HEK293 (cell line): ENCODE measurements around the gene CREBL2.

Experiments
- CTCF ChIP-seq: fragments of 450-650 bp; formaldehyde crosslinking; IDR thresholded peaks from 2 replicates; pipeline ENCODE4 v1.5.1; 2016; ENCODE audit warnings: missing biosample characterization, missing genetic modification characterization
- KLF7 ChIP-seq: fragments of 450-650 bp; formaldehyde crosslinking; IDR thresholded peaks from 2 replicates; pipeline ENCODE4 v1.5.1; 2016; ENCODE audit warnings: missing biosample characterization, missing genetic modification characterization, borderline replicate concordance
- PRDM4 ChIP-seq: fragments of 450-650 bp; formaldehyde crosslinking; IDR thresholded peaks from 2 replicates; pipeline ENCODE4 v1.5.1; 2017; ENCODE audit warnings: missing biosample characterization, missing genetic modification characterization
- TCF7L2 ChIP-seq: IDR thresholded peaks from 2 replicates; pipeline ENCODE4 v1.6.1; 2011; ENCODE audit warnings: low read depth, mild to moderate bottlenecking, inconsistent platforms, low read length, moderate library complexity, borderline replicate concordance
- ZNF2 ChIP-seq: fragments of 450-650 bp; formaldehyde crosslinking; IDR thresholded peaks from 2 replicates; pipeline ENCODE4 v1.5.1; 2016; ENCODE audit warnings: missing biosample characterization, missing genetic modification characterization
- ZNF292 ChIP-seq: fragments of 450-650 bp; formaldehyde crosslinking; IDR thresholded peaks from 2 replicates; pipeline ENCODE4 v1.5.1; 2016; ENCODE audit warnings: low read depth, missing biosample characterization, missing genetic modification characterization, borderline replicate concordance
- ZNF350 ChIP-seq: fragments of 450-650 bp; formaldehyde crosslinking; IDR thresholded peaks from 2 replicates; pipeline ENCODE4 v1.5.0; 2017; ENCODE audit warnings: missing biosample characterization, mild to moderate bottlenecking, missing genetic modification characterization
- TF ChIP-seq, protein P1 (sequence below): fragments of 450-650 bp; formaldehyde crosslinking; IDR thresholded peaks from 2 replicates; pipeline ENCODE4 v1.5.1; 2016; ENCODE audit warnings: missing biosample characterization, missing genetic modification characterization
- TF ChIP-seq, protein P2 (sequence below): fragments of 450-650 bp; formaldehyde crosslinking; optimal IDR thresholded peaks from 2 replicates; pipeline ENCODE3; 2016; ENCODE audit warnings: missing biosample characterization, mild to moderate bottlenecking, missing genetic modification characterization
- TF ChIP-seq, protein P3 (sequence below): fragments of 450-650 bp; formaldehyde crosslinking; IDR thresholded peaks from 2 replicates; pipeline ENCODE4 v1.5.1; 2016; ENCODE audit warnings: missing biosample characterization, missing genetic modification characterization

DNA sequence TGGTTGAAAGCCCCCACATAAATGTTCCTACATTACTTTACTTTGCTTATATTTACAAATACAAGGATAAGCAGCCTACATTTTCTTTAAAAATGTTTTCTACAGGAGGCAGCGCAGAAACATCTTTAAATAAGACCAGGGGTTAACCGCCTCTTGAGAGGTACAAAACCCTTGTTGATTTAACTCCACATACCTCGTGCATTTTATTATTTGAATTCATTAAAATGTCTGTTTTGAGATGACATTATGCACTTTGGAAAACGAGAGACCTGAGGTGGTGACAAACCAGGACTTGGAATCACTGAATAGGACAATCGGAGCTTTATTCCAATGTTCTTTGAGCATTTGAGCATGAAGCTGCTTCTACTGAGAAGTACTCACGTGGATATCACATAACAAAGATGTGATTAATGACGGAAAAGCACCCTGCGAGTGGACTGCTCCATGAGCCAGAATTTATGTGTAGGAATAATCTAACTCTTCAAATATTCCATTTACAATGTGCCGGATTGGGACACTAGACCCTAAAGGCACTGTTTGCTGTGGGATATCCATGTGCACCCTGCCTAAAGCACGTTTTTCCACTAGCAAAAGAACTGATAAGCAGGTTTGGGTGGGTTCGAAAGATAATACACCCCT, 48.3 kb upstream of the CREBL2 start:
- TF ChIP-seq ZNF2, result no peak
- TF ChIP-seq ZNF350, result no peak
- no peak for TF ChIP-seq ZNF292
- no peak for TF ChIP-seq CTCF (tag by site-specific recombination)
- no peak for TF ChIP-seq TCF7L2
- TF ChIP-seq KLF7, result no peak
- TF ChIP-seq PRDM4, result no peak
- TF ChIP-seq, protein P1, sequence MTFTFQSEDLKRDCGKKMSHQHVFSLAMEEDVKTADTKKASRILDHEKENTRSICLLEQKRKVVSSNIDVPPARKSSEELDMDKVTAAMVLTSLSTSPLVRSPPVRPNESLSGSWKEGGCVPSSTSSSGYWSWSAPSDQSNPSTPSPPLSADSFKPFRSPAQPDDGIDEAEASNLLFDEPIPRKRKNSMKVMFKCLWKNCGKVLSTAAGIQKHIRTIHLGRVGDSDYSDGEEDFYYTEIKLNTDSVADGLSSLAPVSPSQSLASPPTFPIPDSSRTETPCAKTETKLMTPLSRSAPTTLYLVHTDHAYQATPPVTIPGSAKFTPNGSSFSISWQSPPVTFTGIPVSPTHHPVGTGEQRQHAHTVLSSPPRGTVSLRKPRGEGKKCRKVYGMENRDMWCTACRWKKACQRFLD (tag by site-specific recombination), result no peak
- TF ChIP-seq, protein P2, sequence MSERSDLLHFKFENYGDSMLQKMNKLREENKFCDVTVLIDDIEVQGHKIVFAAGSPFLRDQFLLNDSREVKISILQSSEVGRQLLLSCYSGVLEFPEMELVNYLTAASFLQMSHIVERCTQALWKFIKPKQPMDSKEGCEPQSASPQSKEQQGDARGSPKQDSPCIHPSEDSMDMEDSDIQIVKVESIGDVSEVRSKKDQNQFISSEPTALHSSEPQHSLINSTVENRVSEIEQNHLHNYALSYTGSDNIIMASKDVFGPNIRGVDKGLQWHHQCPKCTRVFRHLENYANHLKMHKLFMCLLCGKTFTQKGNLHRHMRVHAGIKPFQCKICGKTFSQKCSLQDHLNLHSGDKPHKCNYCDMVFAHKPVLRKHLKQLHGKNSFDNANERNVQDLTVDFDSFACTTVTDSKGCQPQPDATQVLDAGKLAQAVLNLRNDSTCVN (tag by site-specific recombination), result no peak
- TF ChIP-seq, protein P3, sequence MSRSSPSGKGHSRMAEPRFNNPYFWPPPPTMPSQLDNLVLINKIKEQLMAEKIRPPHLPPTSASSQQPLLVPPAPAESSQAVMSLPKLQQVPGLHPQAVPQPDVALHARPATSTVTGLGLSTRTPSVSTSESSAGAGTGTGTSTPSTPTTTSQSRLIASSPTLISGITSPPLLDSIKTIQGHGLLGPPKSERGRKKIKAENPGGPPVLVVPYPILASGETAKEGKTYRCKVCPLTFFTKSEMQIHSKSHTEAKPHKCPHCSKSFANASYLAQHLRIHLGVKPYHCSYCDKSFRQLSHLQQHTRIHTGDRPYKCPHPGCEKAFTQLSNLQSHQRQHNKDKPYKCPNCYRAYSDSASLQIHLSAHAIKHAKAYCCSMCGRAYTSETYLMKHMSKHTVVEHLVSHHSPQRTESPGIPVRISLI (tag by site-specific recombination), result no peak
